Neuron (in vitro differentiated cells): Measurements from ENCODE around the gene NHERF2.

ENCODE experiments used
- H2AFZ ChIP-seq: one replicate; pipeline ENCODE4 v1.6.1; 2013; ENCODE audit warnings: low read depth, mild to moderate bottlenecking, inconsistent platforms, low read length, moderate library complexity
- H3K27me3 ChIP-seq: one replicate; pipeline ENCODE4 v1.6.1; 2013; ENCODE audit warnings: low read length; ENCODE audit not compliant: insufficient read depth
- H3K36me3 ChIP-seq: one replicate; pipeline ENCODE4 v1.6.1; 2013; ENCODE audit warnings: low read length; ENCODE audit not compliant: insufficient read depth
- H3K4me1 ChIP-seq: one replicate; pipeline ENCODE4 v1.6.1; 2013; ENCODE audit warnings: low read length; ENCODE audit not compliant: insufficient read depth
- H3K4me3 ChIP-seq: 2 replicates; pipeline ENCODE4 v1.5.1; 2013; ENCODE audit warnings: mild to moderate bottlenecking, low read length, moderate library complexity
- H3K9me3 ChIP-seq: one replicate; pipeline ENCODE4 v1.6.1; 2013; ENCODE audit warnings: low read length

NHERF2 gene

DNA sequence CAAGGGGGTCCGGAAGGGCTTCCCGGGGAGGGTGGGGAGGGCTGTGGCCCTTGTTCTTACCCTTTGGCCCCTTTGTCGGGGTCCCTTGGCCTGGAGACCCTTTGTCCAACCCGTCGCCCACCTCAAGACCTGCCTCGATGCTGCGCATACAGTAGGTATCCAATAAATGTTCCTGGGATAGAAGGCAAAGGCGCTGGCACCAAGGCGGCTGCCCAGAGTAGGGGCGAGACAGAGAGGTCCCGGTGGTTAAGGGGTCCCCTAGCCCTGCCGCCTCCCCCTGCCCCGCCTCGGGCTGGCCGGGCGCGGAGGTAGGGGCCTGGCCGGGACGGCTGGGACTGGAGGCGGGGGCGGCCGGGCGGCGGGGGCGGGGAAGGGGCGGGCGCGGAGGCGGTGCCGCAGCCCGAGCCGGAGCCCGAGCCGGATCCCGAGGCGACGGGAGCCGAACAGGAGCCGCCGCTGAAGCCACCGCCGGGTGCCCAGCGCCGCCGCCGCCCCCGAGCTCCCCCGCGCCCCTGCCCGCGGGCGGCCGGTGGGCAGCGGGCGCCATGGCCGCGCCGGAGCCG, at the start of gene NHERF2:
Gene NHERF2, plus strand, starts transcription at position 442 of the 563 bp plus-strand sequence. Its CDS starts 104 bp downstream, at position 546.
- H3K27me3 ChIP-seq: peaks cover 40% of the 10 kb centered on the region
- no peak within 1 kb of the TSS for H2AFZ ChIP-seq

DNA sequence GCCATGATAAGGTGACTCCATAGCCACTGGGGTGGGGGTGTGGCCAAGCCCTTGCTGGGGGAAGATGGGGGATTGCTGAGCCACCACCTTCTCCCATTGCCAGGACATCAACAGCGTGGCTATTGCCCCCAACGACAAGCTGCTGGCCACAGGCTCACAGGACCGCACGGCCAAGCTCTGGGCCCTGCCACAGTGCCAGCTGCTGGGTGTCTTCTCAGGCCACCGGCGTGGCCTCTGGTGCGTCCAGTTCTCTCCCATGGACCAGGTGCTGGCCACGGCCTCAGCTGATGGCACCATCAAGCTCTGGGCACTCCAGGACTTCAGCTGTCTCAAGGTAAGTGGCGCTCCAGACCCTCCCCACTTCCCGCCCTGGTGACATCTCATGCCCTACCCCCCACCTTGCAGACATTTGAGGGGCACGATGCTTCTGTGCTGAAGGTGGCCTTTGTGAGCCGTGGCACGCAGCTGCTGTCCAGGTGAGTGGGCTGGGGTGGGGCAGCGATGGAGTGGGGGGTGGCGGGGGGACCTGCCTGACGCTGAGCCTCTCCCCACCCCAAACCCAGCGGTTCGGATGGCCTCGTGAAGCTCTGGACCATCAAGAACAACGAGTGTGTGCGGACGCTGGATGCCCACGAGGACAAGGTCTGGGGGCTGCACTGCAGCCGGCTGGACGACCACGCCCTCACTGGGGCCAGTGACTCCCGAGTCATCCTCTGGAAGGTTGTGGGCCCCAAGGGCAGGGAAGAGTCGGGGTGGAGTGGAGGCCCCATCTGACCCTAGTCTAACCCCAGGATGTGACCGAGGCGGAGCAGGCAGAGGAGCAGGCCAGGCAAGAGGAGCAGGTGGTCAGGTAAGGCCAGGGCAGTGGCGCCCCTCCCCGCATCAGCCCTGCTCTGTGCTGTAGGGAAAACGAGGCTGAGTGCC, 49.5 kb upstream of the NHERF2 start:
- H3K27me3 ChIP-seq: no peaks in the 10 kb centered on the region
- peaks cover 47% of the 10 kb centered on the region for H3K36me3 ChIP-seq
- H2AFZ ChIP-seq: no peak overlapping the region

More for the DNA sequence above, at the start of gene NHERF2:
- no peaks in the 10 kb centered on the region for H3K36me3 ChIP-seq
- peaks cover 19% of the 10 kb centered on the region for H3K4me1 ChIP-seq
- peak within 1 kb of the TSS; percentile 33 for H3K4me3 ChIP-seq
- H3K9me3 ChIP-seq: peaks cover 3% of the 10 kb centered on the region

DNA sequence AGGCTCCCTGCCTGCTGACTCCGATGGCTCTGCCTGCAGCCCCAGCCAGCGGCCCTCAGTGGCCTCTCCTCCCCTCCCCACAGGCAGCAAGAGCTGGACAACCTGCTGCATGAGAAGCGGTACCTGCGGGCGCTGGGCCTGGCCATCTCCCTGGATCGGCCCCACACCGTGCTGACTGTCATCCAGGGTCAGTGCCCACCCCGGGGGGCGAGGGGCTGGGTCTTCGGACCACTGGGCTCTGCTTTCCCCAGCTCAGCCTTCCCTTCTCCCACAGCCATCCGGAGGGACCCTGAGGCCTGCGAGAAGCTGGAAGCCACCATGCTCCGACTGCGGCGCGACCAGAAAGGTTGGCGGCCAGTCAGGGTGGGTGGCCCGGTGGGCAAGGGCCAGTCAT, 48.8 kb upstream of the NHERF2 start:
- no peaks in the 10 kb centered on the region for H3K27me3 ChIP-seq
- peaks cover 47% of the 10 kb centered on the region for H3K36me3 ChIP-seq
- H3K4me3 ChIP-seq: no peak overlapping the region
- no peaks in the 10 kb centered on the region for H3K9me3 ChIP-seq
- no peak overlapping the region for H2AFZ ChIP-seq
- H3K4me1 ChIP-seq: peaks cover 15% of the 10 kb centered on the region

More for the DNA sequence above, 49.5 kb upstream of the NHERF2 start:
- H3K9me3 ChIP-seq: no peaks in the 10 kb centered on the region
- H3K4me1 ChIP-seq: peaks cover 17% of the 10 kb centered on the region
- H3K4me3 ChIP-seq: no peak overlapping the region

DNA sequence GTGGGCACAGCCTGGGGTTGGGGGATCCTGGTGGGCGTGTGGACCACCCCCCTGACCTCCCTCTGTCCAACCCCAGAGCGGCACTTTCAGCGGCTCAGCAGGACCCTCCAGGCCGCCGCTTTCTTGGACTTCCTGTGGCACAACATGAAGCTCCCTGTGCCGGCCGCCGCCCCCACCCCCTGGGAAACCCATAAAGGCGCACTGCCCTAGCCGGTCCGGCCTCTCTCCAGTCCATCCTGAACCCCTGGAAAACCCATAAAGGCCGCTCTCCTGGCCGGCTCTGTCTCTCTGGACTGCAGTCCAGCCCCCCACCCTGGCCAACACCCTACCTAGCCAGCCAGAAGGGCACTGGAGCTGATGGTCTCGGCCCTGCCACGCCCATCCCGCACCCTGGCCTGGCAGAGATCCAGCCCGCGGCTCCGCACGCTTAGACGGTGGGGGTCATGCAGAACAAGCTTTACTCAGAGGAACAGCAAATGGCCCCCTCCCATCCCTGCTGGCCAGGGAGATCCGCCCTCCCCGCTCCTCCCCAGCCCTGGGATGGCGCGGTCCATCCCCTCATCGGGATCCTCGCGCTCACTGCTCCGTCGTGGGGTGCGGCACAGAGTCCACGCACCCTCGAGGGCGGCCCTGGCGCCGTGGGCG, 48.1 kb upstream of the NHERF2 start:
- H3K4me1 ChIP-seq: peaks cover 19% of the 10 kb centered on the region
- H3K27me3 ChIP-seq: no peaks in the 10 kb centered on the region
- no peak overlapping the region for H2AFZ ChIP-seq
- no peaks in the 10 kb centered on the region for H3K9me3 ChIP-seq
- H3K4me3 ChIP-seq: no peak overlapping the region
- peaks cover 47% of the 10 kb centered on the region for H3K36me3 ChIP-seq

DNA sequence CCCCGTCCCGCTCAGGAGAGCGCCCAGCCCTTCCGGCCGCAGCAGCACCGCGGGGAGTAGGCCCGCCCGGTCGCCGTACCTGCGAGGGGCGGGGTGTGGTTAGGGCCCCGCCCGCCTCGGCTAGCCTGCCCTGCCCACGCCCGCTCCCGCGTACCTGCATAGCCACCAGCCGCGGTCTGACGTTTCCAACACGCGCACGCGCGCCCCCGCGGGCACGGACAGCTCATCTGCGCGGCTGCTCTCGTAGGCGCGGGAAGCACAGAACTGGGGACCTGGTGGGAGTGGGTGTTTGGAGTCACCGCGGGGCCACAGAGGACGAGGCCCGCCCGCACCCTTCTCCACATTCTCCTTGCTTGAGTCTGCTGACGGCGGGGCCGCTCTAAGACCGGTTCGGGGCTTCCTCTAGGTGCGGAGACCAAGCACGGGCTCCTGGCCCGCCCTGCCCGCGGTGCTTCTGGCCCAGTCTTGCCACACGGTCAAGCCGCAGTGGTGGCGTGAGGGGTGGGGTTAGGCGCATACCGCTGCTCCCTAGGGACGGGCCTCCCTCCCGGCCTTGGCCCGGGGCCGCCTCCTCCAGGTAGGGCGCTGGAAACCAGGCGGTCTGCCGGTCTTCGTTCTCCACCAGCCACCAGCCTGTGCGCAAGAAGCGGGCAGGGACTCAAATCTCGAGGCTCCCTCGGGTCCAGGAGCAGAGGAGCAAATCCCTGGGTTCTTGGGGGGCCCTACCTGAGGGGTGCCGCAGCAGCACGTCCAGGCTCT, 47.3 kb upstream of the NHERF2 start:
- Histone ChIP-seq H3K4me3 (no peak overlapping the region), H3K4me1 (peaks cover 20% of the 10 kb centered on the region), H2AFZ (no peak overlapping the region), H3K27me3 (no peaks in the 10 kb centered on the region), H3K9me3 (no peaks in the 10 kb centered on the region), H3K36me3 (peaks cover 47% of the 10 kb centered on the region)

DNA sequence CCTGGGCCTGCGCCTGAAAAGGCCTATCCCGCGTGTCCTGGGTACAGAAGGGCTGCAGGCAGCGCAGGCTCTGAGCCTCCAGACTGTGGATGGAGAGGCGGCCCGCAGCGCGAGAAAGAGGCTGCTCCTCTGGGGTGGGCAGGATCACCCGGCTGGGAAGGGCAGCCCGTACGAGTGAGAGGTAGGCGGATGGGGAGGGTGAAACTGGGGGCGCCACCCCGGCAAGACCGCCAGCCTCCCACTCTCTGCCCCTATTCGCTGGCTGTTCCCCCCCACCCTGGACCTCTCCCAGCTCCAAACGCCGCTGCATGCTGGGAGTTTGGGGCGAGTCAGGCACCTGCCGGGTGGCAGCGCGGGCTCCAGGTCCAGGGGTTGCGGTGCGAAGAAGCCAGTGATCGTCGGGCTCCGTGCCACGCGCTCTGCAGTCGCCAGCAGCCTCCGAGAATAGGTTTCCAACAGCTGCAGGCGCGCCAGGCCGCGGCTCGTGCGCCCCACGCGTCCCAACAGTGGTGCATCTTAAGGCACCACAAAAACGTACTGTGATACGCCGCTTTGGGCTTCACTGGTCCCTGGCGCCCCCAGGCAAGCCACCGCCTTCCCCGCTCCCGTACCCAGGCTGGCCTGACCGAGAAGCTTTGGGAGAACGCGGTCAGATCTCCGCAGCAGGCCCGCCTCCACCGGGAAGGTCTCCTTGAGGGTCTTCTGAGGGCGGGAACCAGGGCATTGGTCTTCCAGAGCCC, 46.5 kb upstream of the NHERF2 start:
- Histone ChIP-seq H3K27me3 (no peaks in the 10 kb centered on the region), H3K4me3 (no peak overlapping the region)

DNA sequence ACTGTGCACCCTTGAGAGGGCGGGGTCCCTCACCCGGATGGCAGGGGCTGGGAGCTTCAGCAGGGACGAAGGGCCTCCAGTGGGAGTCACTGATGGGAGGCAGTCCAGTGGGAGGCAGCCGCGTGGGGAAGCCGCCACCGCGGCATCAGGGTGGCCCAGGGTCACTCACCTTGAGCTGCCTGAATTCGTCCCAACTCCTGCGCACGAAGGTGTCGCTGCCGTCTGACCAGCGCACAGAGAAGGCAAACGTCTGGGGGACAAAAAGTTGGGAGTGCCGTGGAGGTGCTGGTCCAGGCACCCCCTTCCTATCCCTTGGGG, 46.0 kb upstream of the NHERF2 start:
- Histone ChIP-seq H2AFZ (no peak overlapping the region), H3K9me3 (no peaks in the 10 kb centered on the region), H3K4me3 (no peak overlapping the region), H3K27me3 (no peaks in the 10 kb centered on the region), H3K36me3 (peaks cover 38% of the 10 kb centered on the region), H3K4me1 (peaks cover 32% of the 10 kb centered on the region)

More for the DNA sequence above, 46.5 kb upstream of the NHERF2 start:
- no peak overlapping the region for H2AFZ ChIP-seq
- H3K9me3 ChIP-seq: no peaks in the 10 kb centered on the region
- H3K36me3 ChIP-seq: peaks cover 42% of the 10 kb centered on the region
- peaks cover 26% of the 10 kb centered on the region for H3K4me1 ChIP-seq

DNA sequence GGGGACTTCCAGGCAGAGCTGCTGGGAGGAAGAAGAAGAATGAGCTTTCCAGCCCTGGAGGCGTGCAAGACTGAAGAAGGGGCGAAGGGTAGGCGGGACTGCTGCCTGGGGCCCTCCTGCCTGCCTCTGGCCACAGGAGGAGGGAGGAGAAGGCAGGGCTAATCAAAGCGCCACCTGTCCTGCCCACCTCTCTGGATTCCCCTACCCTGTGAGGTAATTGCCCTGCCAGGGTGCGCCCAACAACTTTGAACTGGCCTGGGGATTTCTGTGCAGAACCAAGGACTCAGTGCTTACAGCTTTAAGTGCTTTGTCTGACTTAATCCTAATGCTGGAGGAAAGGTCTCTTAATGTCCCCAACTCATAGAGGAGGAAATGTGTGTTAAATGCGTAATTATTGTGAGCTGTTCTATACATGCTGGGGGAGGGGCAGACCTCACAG, 45.3 kb upstream of the NHERF2 start, which contains the start of gene NOXO1:
Gene NOXO1, minus strand, starts transcription at position 72 of the 439 bp plus-strand sequence. CDS start 290 bp downstream, outside the sequence.
- no peak within 1 kb of the TSS for H3K4me3 ChIP-seq
- no peaks in the 10 kb centered on the region for H3K27me3 ChIP-seq

DNA sequence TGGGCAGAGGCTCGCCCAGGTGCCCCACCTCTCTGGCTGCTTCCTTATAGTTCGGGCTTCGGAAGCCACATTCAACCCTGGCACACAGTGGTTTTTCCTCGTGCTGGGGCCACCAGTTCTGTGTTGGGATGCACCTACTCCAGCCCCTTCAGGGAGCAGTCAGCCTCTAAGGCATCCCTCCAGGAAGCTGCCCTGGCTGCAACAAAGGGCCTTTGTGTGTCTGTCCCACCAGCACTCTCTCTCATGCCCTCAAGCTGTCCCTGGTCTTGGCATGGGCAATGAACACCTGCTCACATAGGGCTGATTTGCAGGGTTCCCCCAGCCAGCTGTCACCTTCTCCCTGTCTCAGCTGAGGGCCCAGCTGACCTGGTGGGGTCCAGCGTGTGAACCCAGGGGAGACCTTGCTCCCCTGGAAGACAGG, 44.7 kb upstream of the NHERF2 start:
- peaks cover 38% of the 10 kb centered on the region for H3K36me3 ChIP-seq
- H3K4me3 ChIP-seq: no peak overlapping the region
- H2AFZ ChIP-seq: no peak overlapping the region
- no peaks in the 10 kb centered on the region for H3K9me3 ChIP-seq
- no peaks in the 10 kb centered on the region for H3K27me3 ChIP-seq
- H3K4me1 ChIP-seq: peaks cover 32% of the 10 kb centered on the region

More for the DNA sequence above, 45.3 kb upstream of the NHERF2 start, which contains the start of gene NOXO1:
- Histone ChIP-seq H3K36me3 (peaks cover 38% of the 10 kb centered on the region), H3K4me1 (peaks cover 32% of the 10 kb centered on the region), H2AFZ (no peak within 1 kb of the TSS), H3K9me3 (no peaks in the 10 kb centered on the region)

DNA sequence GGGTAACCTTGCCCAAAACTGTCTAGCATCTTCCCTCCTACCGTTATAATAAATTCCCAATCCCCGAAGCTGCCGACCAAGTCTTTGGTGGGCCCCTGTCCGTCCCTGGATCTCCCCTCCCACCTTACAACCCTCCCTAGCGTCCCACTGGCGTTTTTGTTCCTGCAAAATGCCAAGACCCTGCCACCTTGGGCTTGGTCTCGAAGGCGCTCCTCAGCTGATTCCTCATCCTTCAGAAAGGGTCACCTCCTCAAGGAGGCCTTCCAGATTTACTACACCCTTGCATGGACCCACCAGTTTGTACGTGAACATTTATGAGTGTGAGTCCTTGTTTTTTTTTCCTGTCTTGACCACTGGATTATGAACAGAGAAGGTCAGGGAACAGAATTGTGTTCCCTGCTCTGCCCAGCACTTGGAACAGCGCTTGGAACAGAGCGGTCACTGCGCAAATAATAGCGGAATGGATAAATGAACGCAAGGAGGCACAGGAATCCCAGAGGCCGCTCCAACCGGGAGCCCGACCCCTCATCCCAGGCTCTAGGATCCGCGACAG, 43.6 kb upstream of the NHERF2 start:
- H3K27me3 ChIP-seq: no peaks in the 10 kb centered on the region
- H2AFZ ChIP-seq: peak overlapping the region; percentile 54
- peaks cover 32% of the 10 kb centered on the region for H3K4me1 ChIP-seq
- peak overlapping the region; percentile 46 for H3K4me3 ChIP-seq
- peaks cover 28% of the 10 kb centered on the region for H3K36me3 ChIP-seq
- no peaks in the 10 kb centered on the region for H3K9me3 ChIP-seq

DNA sequence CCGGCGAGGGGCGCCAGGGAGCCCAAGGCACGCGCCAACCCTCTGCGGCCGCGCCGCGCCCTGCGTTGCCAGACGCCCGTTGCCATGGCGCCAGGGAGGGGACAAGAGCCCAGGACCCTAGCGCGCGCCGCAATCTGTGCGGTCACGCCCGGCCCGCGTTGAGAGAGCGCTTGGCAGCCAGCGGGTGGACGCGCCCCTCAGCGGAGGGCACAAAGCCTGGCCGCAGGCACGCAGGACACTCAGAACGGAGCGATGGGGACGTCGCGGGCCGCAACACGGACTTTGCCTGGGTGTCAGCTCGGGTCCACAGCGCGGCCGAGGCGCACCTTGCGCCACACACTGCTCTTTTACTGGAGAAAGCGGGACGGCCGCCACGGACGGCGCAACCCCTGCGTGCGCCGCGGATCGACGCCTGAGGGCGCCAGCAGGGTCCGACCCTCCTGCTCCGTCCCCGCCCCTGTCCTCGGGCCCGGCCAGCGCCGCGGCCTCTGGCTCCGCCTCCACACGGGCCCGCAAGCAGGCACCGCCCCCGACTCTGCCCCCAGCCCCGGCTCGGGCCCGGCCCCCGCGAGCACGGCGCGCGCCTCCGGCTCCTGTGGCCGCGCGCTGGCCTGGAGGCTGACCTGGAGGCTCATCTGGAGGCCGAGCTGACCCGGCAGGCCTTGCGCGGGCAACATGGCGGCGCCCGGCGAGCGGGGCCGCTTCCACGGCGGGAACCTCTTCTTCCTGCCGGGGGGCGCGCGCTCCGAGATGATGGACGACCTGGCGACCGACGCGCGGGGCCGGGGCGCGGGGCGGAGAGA, 43.0 kb upstream of the NHERF2 start, which contains the start of gene GFER:
Gene GFER, plus strand, starts transcription at position 650 of the 803 bp plus-strand sequence. Its CDS starts 26 bp downstream, at position 676.
- peak within 1 kb of the TSS; percentile 72 for H3K4me3 ChIP-seq
- H3K27me3 ChIP-seq: no peaks in the 10 kb centered on the region
- H3K36me3 ChIP-seq: peaks cover 22% of the 10 kb centered on the region
- H2AFZ ChIP-seq: peak within 1 kb of the TSS; percentile 54
- H3K4me1 ChIP-seq: peaks cover 32% of the 10 kb centered on the region
- H3K9me3 ChIP-seq: no peaks in the 10 kb centered on the region
